OCI-LY3 (cell line): ENCODE data around the gene WDR46.

Experiments
- H2AFZ ChIP-seq: fragments of 200-600, 300-600 bp; shearing (Covaris generic); 2 replicates; pipeline ENCODE4 v1.6.0; 2014; ENCODE audit warnings: antibody characterized with exemption, low read depth, low read length
- H3K27ac ChIP-seq: fragments of 200-600, 300-600 bp; sonication (generic); 2 replicates; pipeline ENCODE4 v1.5.1; 2014; ENCODE audit warnings: mild to moderate bottlenecking, low read length, moderate library complexity, mixed read lengths
- H3K27me3 ChIP-seq: fragments of 200-600, 300-600 bp; sonication (generic); 2 replicates; pipeline ENCODE4 v1.6.1; 2014; ENCODE audit warnings: low read depth, low read length, mixed read lengths
- H3K36me3 ChIP-seq: fragments of 200-600, 300-600 bp; sonication (generic); replicated peaks from 2 replicates; pipeline ENCODE3; 2014; ENCODE audit warnings: low read depth, low read length, mixed read lengths
- H3K4me1 ChIP-seq: fragments of 300-600, 200-600 bp; sonication (generic); 2 replicates; pipeline ENCODE4 v1.6.1; 2014; ENCODE audit warnings: low read length, mixed read lengths
- H3K4me2 ChIP-seq: fragments of 200-600, 300-600 bp; sonication (generic); 2 replicates; pipeline ENCODE4 v1.6.1; 2014; ENCODE audit warnings: low read length, mixed read lengths
- H3K4me3 ChIP-seq: fragments of 300-600, 200-600 bp; sonication (generic); 2 replicates; pipeline ENCODE4 v1.5.1; 2014; ENCODE audit warnings: antibody characterized with exemption, mild to moderate bottlenecking, low read length, moderate library complexity
- H3K79me2 ChIP-seq: fragments of 300-600, 200-600 bp; shearing (Covaris generic); 2 replicates; pipeline ENCODE4 v1.6.1; 2014; ENCODE audit warnings: mild to moderate bottlenecking, low read length, mixed read lengths
- H3K9ac ChIP-seq: fragments of 300-600, 200-600 bp; shearing (Covaris generic); 2 replicates; pipeline ENCODE4 v1.6.0; 2014; ENCODE audit warnings: mild to moderate bottlenecking, low read length, moderate library complexity
- H3K9me3 ChIP-seq: fragments of 200-600, 300-600 bp; shearing (Covaris generic); 2 replicates; pipeline ENCODE4 v1.6.1; 2014; ENCODE audit warnings: low read length, mixed read lengths; ENCODE audit not compliant: insufficient read depth
- H4K20me1 ChIP-seq: fragments of 200-600, 300-600 bp; sonication (generic); 2 replicates; pipeline ENCODE4 v1.6.1; 2016; ENCODE audit warnings: low read length, mixed read lengths; ENCODE audit not compliant: insufficient read depth
- CTCF ChIP-seq: fragments of 200-600, 300-600 bp; sonication (generic); IDR thresholded peaks from 2 replicates; pipeline ENCODE4 v1.5.1; 2014; ENCODE audit warnings: antibody characterized with exemption, low read length, low read depth
- EZH2phosphoT487 ChIP-seq: fragments of 200-600 bp; shearing (Covaris generic); IDR thresholded peaks from 2 replicates; pipeline ENCODE4 v1.6.1; 2018; ENCODE audit warnings: antibody characterized with exemption, mixed run types, low read depth

WDR46 gene

GRCh38 chr6:33273924-33274902, 14.8 kb downstream of the WDR46 start:
- Histone ChIP-seq H3K9me3 (no peaks in the 10 kb centered on the region), H3K27ac (peak overlapping the region; percentile 69), H3K4me1 (peaks cover 48% of the 10 kb centered on the region), H4K20me1 (peaks cover 40% of the 10 kb centered on the region), H3K4me3 (peak overlapping the region; percentile 97), H2AFZ (no peak overlapping the region), H3K27me3 (no peaks in the 10 kb centered on the region), H3K9ac (peak overlapping the region; percentile 94; the same call in 1 of the 2 replicates), H3K79me2 (peaks cover 55% of the 10 kb centered on the region), H3K36me3 (peaks cover 46% of the 10 kb centered on the region), H3K4me2 (peak overlapping the region; percentile 89)
- TF ChIP-seq EZH2phosphoT487: no peak
- TF ChIP-seq CTCF: no peak

- H3K9ac ChIP-seq: peak overlapping the region; percentile 94
- H2AFZ ChIP-seq: no peak overlapping the region
- H3K4me2 ChIP-seq: peak overlapping the region; percentile 89
- H4K20me1 ChIP-seq: peaks cover 40% of the 10 kb centered on the region
- peaks cover 55% of the 10 kb centered on the region for H3K79me2 ChIP-seq
- H3K9me3 ChIP-seq: no peaks in the 10 kb centered on the region
- peak overlapping the region; percentile 97 for H3K4me3 ChIP-seq
- H3K36me3 ChIP-seq: peaks cover 46% of the 10 kb centered on the region
- peak overlapping the region; percentile 69 for H3K27ac ChIP-seq
- H3K27me3 ChIP-seq: no peaks in the 10 kb centered on the region
- no peak for TF ChIP-seq EZH2phosphoT487
- no peak for TF ChIP-seq CTCF
- H3K4me1 ChIP-seq: peaks cover 48% of the 10 kb centered on the region
Measured at GRCh38 chr6:33273129-33273923, 15.7 kb downstream of the WDR46 start.

DNA sequence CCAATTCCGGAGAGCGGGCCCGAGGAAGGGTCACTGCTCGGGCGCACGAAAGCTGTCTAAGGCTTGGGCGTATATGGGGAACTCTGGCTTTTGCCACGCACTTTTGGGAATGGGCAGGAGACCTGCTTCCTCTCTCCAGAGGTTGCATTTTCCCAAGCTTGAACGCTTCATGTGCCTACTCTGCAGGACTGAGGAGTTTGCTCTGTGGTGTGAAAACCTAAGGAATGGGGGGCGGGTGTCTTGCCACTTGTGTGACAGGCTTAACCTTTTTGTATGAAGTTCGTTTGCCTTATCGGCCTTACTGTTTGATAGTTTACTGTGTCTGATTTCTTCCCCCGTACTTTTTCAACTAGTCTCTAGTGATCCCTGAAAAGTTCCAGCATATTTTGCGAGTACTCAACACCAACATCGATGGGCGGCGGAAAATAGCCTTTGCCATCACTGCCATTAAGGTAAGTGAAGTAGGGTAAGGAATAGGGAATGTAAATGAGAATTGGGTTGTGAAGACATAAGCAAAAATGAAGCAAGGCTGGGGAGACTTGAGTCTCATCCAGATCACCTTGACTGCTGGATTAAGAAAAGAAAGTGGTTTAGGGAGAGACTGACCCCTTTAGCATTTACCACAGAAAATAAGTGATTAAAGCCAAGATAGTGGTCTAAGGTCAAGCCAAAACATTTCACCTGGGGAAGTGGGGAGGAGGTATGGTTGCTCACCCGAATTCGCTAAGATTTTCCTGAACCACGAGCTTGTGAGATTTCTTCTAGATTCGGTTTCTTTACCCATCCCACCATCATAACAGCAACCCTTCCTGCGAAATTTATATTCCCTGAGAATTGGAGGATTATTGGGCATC, 16.5 kb downstream of the WDR46 start:
- H3K9ac ChIP-seq: peak overlapping the region; percentile 94
- H3K36me3 ChIP-seq: peaks cover 46% of the 10 kb centered on the region
- no peaks in the 10 kb centered on the region for H3K27me3 ChIP-seq
- H3K27ac ChIP-seq: peak overlapping the region; percentile 69
- TF ChIP-seq EZH2phosphoT487 (no peak), CTCF (no peak)
- H2AFZ ChIP-seq: no peak overlapping the region
- H3K9me3 ChIP-seq: no peaks in the 10 kb centered on the region
- peak overlapping the region; percentile 89 for H3K4me2 ChIP-seq
- peaks cover 55% of the 10 kb centered on the region for H3K79me2 ChIP-seq
- peaks cover 40% of the 10 kb centered on the region for H4K20me1 ChIP-seq
- H3K4me3 ChIP-seq: peak overlapping the region; percentile 97
- peaks cover 43% of the 10 kb centered on the region for H3K4me1 ChIP-seq
